22Rv1 (cell line): ENCODE data around the gene BTBD9.

Experiments used
- ZFX ChIP-seq: fragments of 450-650 bp; IDR thresholded peaks from 2 replicates; pipeline ENCODE4 v1.6.1; 2017; ENCODE audit warnings: antibody characterized with exemption, borderline replicate concordance
- TF ChIP-seq, protein P1 (sequence below): fragments of 450-650 bp; IDR thresholded peaks from 2 replicates; pipeline ENCODE4 v1.5.1; 2017; ENCODE audit warnings: mild to moderate bottlenecking

GRCh38 chr6:38353310-38354036 lies 286.3 kb downstream of the BTBD9 start:
- TF ChIP-seq, protein P1, sequence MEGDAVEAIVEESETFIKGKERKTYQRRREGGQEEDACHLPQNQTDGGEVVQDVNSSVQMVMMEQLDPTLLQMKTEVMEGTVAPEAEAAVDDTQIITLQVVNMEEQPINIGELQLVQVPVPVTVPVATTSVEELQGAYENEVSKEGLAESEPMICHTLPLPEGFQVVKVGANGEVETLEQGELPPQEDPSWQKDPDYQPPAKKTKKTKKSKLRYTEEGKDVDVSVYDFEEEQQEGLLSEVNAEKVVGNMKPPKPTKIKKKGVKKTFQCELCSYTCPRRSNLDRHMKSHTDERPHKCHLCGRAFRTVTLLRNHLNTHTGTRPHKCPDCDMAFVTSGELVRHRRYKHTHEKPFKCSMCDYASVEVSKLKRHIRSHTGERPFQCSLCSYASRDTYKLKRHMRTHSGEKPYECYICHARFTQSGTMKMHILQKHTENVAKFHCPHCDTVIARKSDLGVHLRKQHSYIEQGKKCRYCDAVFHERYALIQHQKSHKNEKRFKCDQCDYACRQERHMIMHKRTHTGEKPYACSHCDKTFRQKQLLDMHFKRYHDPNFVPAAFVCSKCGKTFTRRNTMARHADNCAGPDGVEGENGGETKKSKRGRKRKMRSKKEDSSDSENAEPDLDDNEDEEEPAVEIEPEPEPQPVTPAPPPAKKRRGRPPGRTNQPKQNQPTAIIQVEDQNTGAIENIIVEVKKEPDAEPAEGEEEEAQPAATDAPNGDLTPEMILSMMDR: no peak
- TF ChIP-seq ZFX: no peak
